GM21423 (cell line): ENCODE measurements around the gene DAPK2.

Experiments used
- ATAC-seq: cut with Tn5 transposase; IDR thresholded peaks from one replicate; pipeline ENCODE4 v1.9.1; 2021; ENCODE audit warnings: mild to moderate bottlenecking, moderate library complexity; ENCODE audit not compliant: unreplicated experiment

Gene DAPK2

GRCh38 chr15:64000183-64000951 is 45.9 kb downstream of the DAPK2 start:
- ATAC-seq, result no peak

- no peak for ATAC-seq
Measured at GRCh38 chr15:63999177-63999576, 47.1 kb downstream of the DAPK2 start.

- no peak for ATAC-seq
Measured at GRCh38 chr15:63998489-63998888, 47.8 kb downstream of the DAPK2 start.

GRCh38 chr15:63997715-63998442 is 48.4 kb downstream of the DAPK2 start:
- no peak for ATAC-seq

GRCh38 chr15:63996794-63997357 is 49.4 kb downstream of the DAPK2 start:
- ATAC-seq, result no peak

- no peak for ATAC-seq
Measured at GRCh38 chr15:63995789-63996188, 50.5 kb downstream of the DAPK2 start.

GRCh38 chr15:63994073-63994600 is 52.1 kb downstream of the DAPK2 start:
- ATAC-seq, result no peak

GRCh38 chr15:63992300-63992699 is 54.0 kb downstream of the DAPK2 start:
- ATAC-seq, result no peak

GRCh38 chr15:63991706-63992105 is 54.6 kb downstream of the DAPK2 start:
- no peak for ATAC-seq

- no peak for ATAC-seq
Measured at GRCh38 chr15:63990454-63990853, 55.8 kb downstream of the DAPK2 start.

GRCh38 chr15:63987796-63988378 is 58.4 kb downstream of the DAPK2 start:
- ATAC-seq, result no peak

- ATAC-seq, result peak; percentile 57
Measured at GRCh38 chr15:63986751-63987341, 59.4 kb downstream of the DAPK2 start.

- no peak for ATAC-seq
Measured at GRCh38 chr15:63986185-63986680, 60.1 kb downstream of the DAPK2 start.

- ATAC-seq, result no peak
Measured at GRCh38 chr15:63985221-63986184, 60.8 kb downstream of the DAPK2 start.

GRCh38 chr15:63984331-63984730 is 62.0 kb downstream of the DAPK2 start:
- no peak for ATAC-seq

GRCh38 chr15:63983061-63983711 is 63.1 kb downstream of the DAPK2 start:
- no peak for ATAC-seq

- ATAC-seq, result no peak
Measured at GRCh38 chr15:63982381-63982854, 63.9 kb downstream of the DAPK2 start.

GRCh38 chr15:63981596-63982320 is 64.5 kb downstream of the DAPK2 start:
- no peak for ATAC-seq
